G401 (cell line): ENCODE data around the gene ERC2. TPM values are rescaled to one million over a fixed set of nuclear protein-coding genes. Genes with fewer than 3 reads are reported as not detected.

Experiments
- DNase-seq: peaks from one replicate; pipeline ENCODE4 v3.0.0-alpha.2; 2015; ENCODE audit warnings: low spot score
- in situ Hi-C: cut with HindIII; loops from 2 replicates; pipeline ENCODE4 v1.10.0; 2016; ENCODE audit warnings: low sequenced_read_pairs, mixed read lengths
- total RNA-seq: library from RNA; depleted of rRNA; stranded (reverse); fragments of >200 nt; shearing (Covaris generic); gene quantifications from 2 replicates; pipeline ENCODE4 v1.2.3, GENCODE V29; 2014

The ERC2 gene
- total RNA-seq, 1 experiment from 2014 or later = 3.8 TPM

- DNase-seq = no peak
- in situ Hi-C loops = no loop called here
Observed at GRCh38 chr3:55704521-55704920, 763.7 kb downstream of the ERC2 start.

GRCh38 chr3:55702822-55703221, 765.4 kb downstream of the ERC2 start:
- no peak for DNase-seq
- in situ Hi-C loops = no loop called here

- in situ Hi-C loops = no loop called here
- DNase-seq = no peak
Observed at GRCh38 chr3:55701997-55702396, 766.3 kb downstream of the ERC2 start.

- no peak for DNase-seq
- in situ Hi-C loops = no loop called here
Observed at GRCh38 chr3:55698831-55699230, 769.4 kb downstream of the ERC2 start.

- DNase-seq = peak; percentile 86
- in situ Hi-C loops = no loop called here
Observed at GRCh38 chr3:55697177-55697865, 770.9 kb downstream of the ERC2 start.

GRCh38 chr3:55692957-55693558, 775.2 kb downstream of the ERC2 start:
- DNase-seq = peak; percentile 75
- in situ Hi-C loops = no loop called here

GRCh38 chr3:55692295-55692956, 775.8 kb downstream of the ERC2 start:
- peak; percentile 39 for DNase-seq
- in situ Hi-C loops = no loop called here

- DNase-seq = no peak
- in situ Hi-C loops = no loop called here
Observed at GRCh38 chr3:55691141-55691540, 777.1 kb downstream of the ERC2 start.

GRCh38 chr3:55690726-55691125, 777.5 kb downstream of the ERC2 start:
- peak; percentile 46 for DNase-seq

GRCh38 chr3:55690177-55690576, 778.1 kb downstream of the ERC2 start:
- DNase-seq = no peak
- in situ Hi-C loops = no loop called here

More at GRCh38 chr3:55690726-55691125, 777.5 kb downstream of the ERC2 start:
- in situ Hi-C loops = no loop called here

- in situ Hi-C loops = no loop called here
- no peak for DNase-seq
Observed at GRCh38 chr3:55688154-55688553, 780.1 kb downstream of the ERC2 start.

- in situ Hi-C loops = no loop called here
- no peak for DNase-seq
Observed at GRCh38 chr3:55687526-55687925, 780.7 kb downstream of the ERC2 start.

- in situ Hi-C loops = no loop called here
- DNase-seq = no peak
Observed at GRCh38 chr3:55686426-55687254, 781.6 kb downstream of the ERC2 start.

GRCh38 chr3:55683666-55684270, 784.5 kb downstream of the ERC2 start:
- in situ Hi-C loops = no loop called here
- DNase-seq = no peak

- in situ Hi-C loops = no loop called here
Observed at GRCh38 chr3:55682461-55682860, 785.8 kb downstream of the ERC2 start.

GRCh38 chr3:55678546-55679216, 789.6 kb downstream of the ERC2 start:
- no peak for DNase-seq
- in situ Hi-C loops = no loop called here

More at GRCh38 chr3:55682461-55682860, 785.8 kb downstream of the ERC2 start:
- DNase-seq = no peak

- in situ Hi-C loops = no loop called here
- DNase-seq = no peak
Observed at GRCh38 chr3:55676643-55677042, 791.6 kb downstream of the ERC2 start.

- DNase-seq = no peak
- in situ Hi-C loops = no loop called here
Observed at GRCh38 chr3:55675478-55675877, 792.8 kb downstream of the ERC2 start.

GRCh38 chr3:55673764-55674163, 794.5 kb downstream of the ERC2 start:
- DNase-seq = no peak
- in situ Hi-C loops = no loop called here
